Uterus (tissue), 2 donors: ENCODE data around the gene JARID2.

Source experiments
- POLR2A ChIP-seq, 2 donors: fragments of 450-650 bp; IDR thresholded peaks; one replicate each; pipeline ENCODE4 v1.6.1; 2016; ENCODE audit warnings: antibody characterized with exemption in 2 of 2, mild to moderate bottlenecking in 1 of 2, moderate library complexity in 1 of 2
- TF ChIP-seq, protein P1 (sequence below), 4 experiments: fragments of 200-600 bp in 2 of 4; fragments of 450-650 bp in 2 of 4; sonication (generic) in 2 of 4; IDR thresholded peaks; one replicate each; pipeline ENCODE4 v1.5.1; 2016 to 2019; ENCODE audit warnings: antibody characterized with exemption in 4 of 4, mild to moderate bottlenecking in 2 of 4, moderate library complexity in 1 of 4

DNA sequence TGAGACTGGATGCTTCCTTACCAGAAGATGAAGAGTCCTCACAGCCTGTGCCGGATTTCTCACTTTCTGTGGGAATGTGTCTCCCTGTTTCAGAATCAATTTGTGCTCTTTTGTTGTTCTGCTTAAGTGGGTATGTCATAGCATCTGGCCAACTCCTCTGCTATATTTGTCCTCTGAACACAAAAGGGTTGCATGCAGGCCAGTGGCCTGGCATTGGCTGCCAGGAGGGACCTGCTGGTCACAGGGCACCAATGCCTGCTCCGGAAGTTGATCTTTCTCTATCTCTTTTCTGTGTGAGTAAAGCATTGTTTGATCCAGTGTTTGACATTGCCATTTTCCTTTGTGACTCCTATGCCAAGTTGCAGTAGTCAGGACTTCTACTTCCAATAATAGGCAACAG lies 47.8 kb downstream of the JARID2 start:
- TF ChIP-seq, protein P1, sequence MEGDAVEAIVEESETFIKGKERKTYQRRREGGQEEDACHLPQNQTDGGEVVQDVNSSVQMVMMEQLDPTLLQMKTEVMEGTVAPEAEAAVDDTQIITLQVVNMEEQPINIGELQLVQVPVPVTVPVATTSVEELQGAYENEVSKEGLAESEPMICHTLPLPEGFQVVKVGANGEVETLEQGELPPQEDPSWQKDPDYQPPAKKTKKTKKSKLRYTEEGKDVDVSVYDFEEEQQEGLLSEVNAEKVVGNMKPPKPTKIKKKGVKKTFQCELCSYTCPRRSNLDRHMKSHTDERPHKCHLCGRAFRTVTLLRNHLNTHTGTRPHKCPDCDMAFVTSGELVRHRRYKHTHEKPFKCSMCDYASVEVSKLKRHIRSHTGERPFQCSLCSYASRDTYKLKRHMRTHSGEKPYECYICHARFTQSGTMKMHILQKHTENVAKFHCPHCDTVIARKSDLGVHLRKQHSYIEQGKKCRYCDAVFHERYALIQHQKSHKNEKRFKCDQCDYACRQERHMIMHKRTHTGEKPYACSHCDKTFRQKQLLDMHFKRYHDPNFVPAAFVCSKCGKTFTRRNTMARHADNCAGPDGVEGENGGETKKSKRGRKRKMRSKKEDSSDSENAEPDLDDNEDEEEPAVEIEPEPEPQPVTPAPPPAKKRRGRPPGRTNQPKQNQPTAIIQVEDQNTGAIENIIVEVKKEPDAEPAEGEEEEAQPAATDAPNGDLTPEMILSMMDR (IDR thresholded peaks at IDR 0.05): no peak
- no peak for TF ChIP-seq POLR2A (IDR thresholded peaks at IDR 0.05)
